Measurements from ENCODE around the gene CEP70.

DNA sequence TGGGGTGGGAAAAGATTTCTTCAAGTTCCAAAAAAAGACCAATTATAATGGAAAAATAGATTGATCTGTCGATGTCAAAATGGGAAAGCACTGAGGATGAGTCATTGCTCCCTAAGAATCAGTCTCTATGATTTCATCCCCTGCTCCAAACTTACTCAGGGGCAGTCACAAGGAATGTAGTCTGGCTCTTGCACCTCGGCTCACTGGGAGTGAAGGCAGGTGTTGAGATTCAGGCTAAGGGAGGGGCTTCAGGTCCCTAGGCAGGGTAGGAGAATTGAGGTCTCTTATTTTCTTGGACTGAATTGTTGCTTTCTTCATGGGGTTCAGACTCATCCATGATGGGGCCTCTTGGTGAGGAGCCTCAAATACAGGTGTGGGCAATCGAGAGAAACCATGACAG is 145.4 kb downstream of the CEP70 start:
- TF ChIP-seq REST (IDR thresholded peaks at IDR 0.05; ENCODE audit: insufficient replicate concordance, low read depth): no peak
- no peak for TF ChIP-seq CTCF (IDR thresholded peaks at IDR 0.05; ENCODE audit: insufficient read depth, low read length)
- TF ChIP-seq POLR2AphosphoS5 (IDR thresholded peaks at IDR 0.05; ENCODE audit: low read depth): no peak
- no peak for TF ChIP-seq GABPA (IDR thresholded peaks at IDR 0.05; ENCODE audit: low read depth)
